Measurements from ENCODE around the gene EPN1.

EPN1 gene

DNA sequence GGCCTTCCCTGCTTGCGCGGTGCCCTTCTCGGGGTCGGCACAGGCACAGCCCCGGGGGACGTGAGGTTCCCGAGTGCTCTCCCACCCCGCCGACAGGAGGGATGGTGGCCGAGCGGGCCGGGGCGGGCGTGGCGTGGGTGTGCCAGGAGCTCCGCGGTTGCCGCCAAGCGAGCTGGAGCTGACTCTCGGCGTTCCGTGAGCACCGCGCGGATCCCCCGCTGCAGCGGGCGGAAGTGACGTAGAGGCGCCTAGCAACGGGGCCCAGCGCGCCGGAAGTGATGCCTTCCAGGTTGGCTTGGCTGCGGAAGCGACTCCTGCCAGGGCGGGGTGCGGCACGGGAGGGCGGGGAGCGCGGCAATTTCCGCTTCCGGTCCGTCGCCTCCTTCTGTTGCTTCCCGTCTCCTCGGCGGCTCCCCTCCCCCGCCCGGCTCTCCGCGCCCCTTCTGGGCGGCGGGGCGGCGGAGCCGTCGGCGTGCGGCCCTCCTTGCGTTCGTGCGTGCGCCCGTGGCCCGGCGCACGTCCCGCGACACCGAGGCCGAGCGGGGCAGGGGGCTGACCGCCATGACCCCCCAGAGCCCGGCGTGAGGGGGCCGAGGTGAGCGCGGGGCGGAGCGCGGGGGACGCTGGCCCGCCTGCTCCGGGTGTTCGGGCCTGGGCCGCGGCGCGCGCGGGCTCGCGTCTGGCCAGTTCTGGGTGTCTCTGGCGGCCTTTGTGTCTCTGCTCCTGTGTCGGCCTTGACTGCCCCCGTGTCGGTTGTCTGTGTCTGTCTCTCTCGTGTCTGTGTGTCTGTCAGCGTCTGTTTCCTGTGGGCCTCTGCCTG is at the start of gene EPN1:
EPN1 (plus strand) TSS at position 386 of the 820 bp plus-strand sequence. CDS start 3,402 bp downstream, outside the sequence.
- DNase-seq (ENCODE audit: low read depth), result peak; percentile 97

DNA sequence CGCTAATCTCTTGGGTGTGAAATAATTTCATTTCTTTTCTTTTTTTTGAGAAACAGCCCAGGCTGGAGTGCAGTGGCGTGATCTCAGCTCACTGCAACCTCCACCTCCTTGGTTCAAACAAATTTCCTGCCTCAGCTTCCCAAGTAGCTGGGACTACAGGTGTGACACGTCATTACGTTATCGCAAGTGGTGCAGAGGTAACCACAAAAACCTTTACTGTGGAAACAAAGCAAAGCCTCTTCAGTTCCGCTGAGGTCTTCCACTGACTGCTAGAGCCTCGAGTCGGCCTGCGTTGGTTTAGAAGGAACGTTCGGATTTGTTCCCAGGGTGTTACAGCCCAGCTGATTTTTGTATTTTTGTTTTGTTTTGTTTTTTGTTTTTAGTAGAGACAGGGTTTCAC is 48.7 kb upstream of the EPN1 start:
- no peak for DNase-seq (ENCODE audit: low read depth)

DNA sequence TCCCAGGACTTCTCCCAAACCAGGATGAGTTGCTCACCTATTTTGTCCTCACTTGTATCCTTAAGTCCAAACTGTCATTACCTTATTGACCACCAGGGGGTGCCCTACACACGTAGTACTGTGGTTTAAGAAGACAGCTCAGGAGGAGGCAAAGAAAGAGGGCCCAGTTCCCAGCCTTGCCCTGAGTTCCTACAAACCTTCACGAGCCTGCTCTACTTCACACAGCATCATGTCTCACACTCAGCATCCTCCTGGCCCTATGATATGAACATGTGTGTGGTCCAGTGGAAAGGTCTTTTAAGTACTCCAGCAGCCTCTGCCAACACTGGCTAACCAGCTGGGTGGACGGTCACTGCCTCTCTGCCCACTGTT is 42.6 kb upstream of the EPN1 start:
- peak; percentile 89 for DNase-seq (ENCODE audit: low read depth)

DNA sequence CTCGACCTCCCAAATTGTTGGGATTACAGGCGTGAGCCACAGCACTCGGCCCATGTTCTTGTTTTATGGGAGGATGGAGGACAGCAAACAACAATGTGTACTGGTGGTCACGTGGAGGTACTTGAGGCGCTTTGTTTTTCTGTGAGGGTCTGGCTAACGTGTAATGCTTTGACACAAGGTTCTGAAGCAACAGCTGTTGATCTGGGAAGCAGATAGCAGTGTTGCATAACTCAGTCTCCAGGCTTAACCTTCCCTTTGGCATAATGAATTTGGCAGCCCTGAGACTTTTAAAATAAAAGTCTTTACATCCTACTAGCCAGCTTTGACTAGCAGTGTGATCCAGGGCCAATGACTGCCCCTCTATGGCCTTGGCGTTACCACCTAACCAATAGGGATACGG is 41.2 kb upstream of the EPN1 start:
- no peak for DNase-seq (ENCODE audit: low read depth)

DNA sequence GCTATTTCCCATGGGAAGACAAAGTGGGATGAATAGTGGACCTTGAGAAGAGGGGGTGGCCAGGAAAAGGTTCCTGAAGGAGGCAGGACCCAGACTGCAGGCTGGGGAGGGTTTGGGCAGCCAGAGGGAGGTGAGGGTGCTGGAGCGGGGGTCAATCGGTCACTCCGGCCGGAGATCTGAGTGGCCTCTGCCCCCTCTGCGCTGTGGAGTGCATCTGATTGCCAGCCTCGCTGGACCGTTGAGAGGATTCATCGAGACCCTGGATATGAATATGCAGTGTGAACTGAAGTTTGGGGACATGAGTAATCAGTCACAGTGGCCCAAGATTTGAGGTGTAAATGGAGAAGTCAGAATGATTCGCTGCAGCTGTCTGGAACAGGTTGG is 39.7 kb upstream of the EPN1 start:
- no peak for DNase-seq (ENCODE audit: low read depth)

DNA sequence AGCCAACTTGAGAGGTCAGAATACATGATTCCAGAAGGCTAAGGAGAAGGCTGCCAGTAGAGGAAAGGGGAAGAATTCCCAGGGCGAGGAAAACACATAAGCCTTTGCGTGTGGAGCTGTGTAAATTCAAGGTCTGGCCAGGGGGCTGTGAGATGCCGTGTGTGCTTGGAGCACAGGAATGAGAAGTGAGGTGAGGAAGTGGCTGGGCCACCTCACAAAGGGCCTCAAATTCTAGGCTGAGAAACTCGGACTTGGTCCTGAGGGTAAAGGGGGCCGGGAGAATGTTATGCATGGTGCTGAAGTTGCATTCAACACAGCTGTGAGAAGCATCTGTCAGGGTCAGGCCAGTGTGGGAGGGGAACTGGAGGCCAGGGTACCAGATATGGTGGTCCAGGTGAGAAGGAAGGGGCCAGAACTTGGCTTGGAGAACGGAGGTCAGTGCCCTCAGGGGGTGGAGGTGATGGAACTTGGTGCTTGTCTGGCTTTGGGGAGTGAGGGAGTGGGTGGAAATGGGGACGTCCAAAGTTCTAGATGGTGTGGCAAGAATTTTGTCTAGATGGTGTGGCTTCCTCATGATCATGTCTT is 39.1 kb upstream of the EPN1 start:
- DNase-seq (ENCODE audit: low read depth), result no peak

DNA sequence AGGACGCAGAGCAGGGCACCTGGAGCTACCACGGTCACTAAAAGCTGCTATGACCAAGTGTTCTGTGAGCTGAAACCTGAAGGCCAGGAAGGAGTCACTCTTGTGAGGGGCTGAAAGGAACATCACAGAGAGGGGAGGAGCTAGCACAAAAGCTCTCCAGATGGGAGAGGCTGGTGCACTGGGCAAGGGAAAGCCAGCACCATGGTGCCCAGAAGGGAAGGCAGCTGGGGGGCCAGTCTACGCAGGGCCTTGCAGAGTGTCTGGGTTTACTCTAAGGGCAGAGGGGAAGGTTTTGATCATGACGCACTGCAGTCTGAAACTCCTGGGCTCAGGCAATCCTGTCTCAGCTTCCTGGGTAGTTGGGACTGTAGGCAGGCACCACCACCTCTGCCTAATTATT is 38.3 kb upstream of the EPN1 start:
- no peak for DNase-seq (ENCODE audit: low read depth)

DNA sequence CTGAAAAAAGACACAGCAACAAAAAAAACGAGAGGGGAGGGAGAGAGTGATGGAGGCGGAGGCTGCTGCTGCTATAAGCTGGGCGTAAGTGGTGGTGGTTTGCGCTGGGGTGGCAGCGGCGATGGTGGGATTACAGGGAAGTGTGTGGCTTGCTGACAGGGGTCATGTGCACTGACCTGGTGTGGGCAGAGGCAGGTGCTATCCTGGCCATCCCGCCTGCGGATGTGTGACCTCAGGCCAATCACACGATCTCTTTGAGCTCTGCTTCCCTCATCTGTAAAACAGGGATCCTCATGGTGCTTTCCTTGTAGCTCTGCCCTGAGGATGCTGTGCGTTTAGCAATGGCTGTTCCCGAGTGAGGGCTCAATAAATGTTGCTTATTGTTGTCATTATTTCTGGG is 37.5 kb upstream of the EPN1 start:
- DNase-seq (ENCODE audit: low read depth), result no peak

DNA sequence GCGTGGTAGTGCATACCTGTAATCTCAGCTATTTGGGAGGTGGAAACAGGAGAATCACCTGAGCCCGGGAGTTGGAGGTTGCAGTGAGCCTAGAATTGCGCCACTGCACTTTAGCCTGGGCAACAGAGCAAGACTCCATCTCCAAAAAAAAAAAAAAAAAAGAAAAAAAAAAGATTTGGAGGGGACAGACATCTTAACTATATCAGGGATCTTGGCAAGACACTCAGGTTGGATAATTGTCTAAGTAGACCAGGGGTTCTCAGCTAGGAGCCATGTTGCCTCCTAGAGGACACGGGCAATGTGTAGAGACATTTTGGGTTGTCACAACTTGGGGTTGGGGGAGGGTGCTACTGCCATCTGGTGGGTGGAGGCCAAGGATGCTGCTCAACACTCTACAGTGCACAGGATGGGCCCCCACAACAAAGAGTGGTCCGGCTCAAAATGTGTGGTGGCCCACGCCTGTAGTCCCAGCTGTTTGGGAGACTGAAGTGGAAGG is 36.1 kb upstream of the EPN1 start:
- no peak for DNase-seq (ENCODE audit: low read depth)

DNA sequence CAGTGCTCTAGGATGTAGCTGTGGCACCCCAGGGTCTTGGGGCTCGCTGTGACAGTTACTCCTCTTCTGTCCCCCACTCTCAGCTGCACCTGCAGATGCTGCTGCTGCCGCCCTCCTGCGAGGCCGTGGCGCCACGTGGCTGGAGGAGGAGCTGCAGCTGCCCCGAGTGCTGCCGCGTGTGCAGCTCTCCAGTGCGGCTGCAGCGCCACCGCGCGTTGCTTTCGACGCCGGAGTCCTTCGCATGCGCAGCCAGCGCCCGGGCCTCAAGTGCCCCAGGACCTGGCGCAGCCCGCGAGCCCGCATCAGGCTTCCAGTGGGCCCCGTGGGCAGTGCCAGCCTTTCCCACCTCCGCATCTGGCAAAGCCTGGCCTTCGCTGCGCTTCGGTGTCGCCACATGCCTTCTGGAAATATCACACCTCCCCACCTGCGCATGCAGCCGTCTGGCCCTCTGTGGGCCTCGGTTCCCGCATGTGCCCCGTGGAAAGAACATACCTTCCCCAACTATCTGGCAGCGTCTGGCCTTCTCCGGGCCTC is 34.9 kb upstream of the EPN1 start:
- DNase-seq (ENCODE audit: low read depth), result peak; percentile 74

DNA sequence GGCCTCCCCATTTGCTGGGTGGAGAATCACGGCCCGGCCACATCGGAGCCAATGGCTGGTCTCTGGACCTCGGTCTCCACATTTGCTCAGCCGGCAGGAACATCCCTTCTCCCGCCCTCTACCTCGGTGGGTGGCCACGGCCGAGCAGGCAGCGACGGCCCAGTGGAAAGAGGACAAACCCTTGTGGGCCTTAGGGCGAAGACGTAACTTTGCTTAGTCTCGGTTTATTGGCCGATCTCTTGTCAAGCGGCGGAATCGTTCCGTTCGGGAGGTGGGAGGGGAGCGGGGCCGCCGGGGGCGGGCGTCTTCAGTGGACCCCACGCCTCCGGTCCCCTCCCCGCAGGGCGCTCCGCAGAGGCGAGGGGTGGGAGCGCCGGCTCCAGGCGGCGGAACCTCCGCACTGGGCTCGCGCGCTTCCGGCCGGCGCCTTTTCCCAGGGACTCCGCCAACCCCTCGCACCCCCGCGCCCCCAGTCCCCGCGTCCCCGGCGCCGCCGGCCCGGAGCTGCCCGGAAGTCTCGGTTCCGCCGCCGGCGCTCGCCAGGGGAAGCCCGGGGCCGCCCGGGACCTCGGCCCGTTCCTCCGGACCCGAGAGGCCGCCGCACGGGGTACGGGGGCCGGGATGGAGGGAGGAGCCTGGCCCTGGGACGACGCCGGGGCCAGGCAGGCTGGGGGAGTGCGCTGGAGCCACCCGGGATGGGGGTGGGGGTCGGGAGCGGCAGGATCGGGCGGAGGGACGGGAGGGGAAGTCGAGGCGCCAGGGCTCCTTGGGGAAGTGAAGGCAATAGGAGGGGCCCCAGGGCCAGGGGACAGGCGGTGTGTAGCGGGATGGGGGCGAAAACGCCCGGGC is 34.2 kb upstream of the EPN1 start, which contains the start of gene ZNF580:
ZNF580 (plus strand) TSS at position 426 of the 849 bp plus-strand sequence. CDS start 1,507 bp downstream, outside the sequence.
- DNase-seq (ENCODE audit: low read depth), result peak; percentile 87

DNA sequence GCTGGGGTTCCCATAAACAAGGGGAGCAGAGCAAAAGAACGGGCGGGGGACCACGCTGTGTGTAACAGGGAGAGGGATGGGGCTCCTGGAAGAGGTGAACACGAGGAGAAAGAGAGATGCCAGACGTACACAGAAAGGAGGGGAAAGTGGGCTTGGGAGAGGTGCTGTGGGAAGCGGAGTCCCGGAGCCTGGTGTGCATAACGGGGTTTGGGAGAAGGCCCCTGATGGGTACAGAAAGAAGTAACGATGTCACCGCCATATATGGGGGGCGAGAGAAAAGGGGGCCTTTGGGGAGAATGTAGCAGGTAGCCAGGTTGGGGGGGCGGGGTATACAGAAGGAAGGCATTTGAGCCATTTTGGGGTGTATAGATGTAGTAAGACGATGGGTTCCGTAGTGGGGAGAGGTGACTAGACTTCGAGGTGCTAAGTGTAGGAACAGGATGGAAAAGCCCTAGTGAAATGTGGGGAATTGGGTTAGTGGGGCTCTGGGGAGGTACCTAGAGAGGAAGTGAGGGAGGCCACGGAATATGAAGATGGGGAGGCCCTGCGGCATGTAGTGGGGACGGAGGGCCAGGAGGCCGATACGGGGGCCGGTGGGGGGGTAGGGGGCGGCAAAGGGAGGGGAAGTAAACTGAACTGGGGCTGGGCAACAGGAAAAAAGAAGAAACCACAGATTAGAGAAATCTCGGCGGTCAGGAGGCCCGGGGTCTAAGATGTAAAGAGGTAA is 33.4 kb upstream of the EPN1 start:
- DNase-seq (ENCODE audit: low read depth), result no peak

DNA sequence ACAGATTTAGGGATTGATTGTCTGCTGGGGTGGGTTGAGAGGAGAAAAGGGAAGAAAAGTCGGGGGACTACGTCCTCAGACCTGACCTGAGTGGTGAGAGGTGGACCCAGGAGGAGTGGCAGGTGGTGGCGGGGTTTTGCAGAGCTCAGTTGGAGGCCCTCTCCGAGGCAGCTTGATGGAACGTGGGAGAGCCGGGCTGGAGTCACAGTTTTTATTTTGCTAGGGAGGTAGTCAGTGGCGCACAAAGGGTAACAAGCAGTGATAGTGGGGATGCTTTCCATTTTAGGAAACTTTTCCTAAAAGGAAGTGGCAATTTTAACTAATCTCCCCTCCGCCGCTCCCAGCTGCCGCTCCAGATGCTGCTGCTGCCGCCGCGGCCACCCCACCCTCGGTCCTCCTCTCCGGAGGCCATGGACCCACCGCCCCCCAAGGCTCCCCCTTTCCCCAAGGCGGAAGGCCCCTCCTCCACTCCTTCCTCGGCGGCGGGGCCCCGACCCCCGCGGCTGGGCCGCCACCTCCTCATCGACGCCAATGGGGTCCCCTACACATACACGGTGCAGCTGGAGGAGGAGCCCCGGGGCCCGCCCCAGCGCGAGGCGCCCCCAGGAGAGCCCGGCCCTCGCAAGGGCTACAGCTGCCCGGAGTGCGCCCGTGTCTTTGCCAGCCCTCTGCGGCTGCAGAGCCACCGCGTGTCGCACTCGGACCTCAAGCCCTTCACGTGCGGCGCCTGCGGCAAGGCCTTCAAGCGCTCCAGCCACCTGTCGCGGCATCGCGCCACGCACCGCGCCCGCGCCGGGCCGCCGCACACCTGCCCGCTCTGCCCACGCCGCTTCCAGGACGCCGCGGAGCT is 32.6 kb upstream of the EPN1 start:
- DNase-seq (ENCODE audit: low read depth), result no peak

DNA sequence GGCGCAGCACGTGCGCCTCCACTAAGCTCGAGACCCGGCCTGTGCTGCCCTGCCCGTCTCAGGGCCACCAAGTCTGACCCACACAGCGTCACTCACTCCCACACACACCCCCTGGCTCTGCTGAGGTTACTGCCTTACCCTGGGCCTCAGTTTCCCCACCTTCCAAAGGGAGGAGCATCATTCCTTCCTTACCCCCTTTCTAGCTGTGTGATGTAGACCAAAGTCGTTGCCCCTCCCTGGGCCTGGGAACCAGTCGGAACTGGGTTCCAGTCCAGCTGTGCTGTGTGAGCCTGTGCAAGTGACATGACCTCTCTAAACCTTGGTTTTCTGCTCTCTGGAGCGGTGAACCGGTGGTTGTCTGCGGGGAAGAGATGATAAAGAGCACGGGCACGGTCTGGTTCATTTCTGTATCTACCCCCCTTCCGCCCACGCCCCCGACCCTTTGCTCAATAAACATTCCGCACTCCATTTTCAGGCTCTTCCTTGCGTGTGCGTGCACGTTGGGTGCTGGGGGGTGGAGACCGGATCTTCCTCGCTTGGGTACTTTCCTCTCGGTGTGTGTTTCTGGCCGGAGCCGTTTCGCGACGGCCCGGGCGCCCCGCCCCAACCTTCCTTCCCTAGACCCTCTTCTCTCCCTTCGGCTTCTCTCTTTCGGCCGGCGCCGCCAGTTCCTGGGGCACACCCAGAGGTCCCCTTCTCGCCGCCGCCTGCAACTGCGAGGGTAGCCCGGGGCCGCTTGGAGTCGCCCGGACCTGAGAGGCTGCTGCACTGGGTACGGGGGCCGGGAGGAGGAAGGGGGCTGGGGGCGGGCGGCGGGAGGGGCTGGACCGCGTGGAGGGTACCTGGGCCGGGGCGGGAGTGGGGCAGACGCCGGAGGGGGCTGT is 31.8 kb upstream of the EPN1 start, which contains the start of gene ZNF581:
ZNF581 (plus strand) TSS at position 647 of the 884 bp plus-strand sequence. CDS start 923 bp downstream, outside the sequence.
- peak; percentile 71 for DNase-seq (ENCODE audit: low read depth)

DNA sequence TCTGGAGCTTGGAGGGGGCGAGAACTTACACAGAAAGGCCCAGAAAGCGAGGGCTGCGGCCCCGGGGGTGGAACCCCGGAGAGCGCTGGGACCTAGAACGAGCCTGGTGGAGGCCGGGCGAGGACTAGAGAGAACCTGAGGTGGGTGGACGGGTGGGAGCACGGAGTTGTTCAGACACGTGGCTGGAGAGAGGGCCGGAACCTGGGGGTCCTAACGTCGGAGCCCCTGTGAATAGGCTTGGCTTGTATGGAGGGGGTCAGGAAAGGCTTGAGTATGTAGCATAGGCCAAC is 31.2 kb upstream of the EPN1 start:
- DNase-seq (ENCODE audit: low read depth), result no peak

DNA sequence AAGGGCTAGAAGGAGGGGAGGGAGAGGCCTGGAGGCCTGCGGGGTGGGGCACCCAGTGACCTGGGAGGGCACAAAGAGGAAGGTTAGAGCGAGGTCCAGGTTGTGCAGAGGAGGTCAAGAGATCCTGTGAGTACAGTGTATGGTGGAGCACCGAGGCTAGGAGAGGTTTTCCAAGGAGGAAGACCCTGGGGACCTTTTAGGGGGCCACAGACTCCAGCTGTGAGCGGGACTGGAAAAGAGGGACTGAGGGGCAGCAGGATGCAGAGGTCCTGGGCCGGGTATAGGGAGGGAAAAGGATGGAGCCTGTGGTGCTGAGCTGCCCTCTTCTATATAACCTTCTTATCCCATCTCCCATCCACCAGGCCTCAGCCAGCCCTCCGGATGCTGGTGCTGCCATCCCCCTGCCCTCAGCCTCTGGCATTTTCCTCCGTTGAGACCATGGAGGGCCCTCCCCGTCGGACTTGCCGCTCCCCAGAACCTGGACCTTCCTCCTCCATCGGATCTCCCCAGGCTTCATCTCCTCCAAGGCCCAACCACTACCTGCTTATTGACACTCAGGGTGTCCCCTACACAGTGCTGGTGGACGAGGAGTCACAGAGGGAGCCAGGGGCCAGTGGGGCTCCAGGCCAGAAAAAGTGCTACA is 30.7 kb upstream of the EPN1 start:
- no peak for DNase-seq (ENCODE audit: low read depth)

DNA sequence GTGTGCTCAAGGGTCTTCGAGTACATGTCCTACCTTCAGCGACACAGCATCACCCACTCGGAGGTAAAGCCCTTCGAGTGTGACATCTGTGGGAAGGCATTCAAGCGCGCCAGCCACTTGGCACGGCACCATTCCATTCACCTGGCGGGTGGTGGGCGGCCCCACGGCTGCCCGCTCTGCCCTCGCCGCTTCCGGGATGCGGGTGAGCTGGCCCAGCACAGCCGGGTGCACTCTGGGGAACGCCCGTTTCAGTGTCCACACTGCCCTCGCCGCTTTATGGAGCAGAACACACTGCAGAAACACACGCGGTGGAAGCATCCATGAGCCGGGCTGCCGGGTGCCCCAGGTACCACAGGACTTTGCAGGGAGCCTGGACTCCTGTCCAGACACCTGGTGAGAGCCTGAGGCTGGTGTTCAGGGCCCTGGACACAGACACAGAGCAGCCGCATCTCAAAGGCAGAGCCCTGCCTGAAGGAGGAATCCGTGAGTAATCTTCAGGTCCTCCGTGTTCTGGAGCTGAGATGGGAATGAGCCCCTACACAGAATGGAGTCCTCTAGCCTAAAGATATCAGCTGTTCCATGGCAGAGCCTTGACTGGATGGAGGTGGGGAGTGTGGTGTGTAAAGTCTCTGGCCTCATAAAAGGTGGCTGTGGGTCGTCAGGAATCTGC is 30.0 kb upstream of the EPN1 start:
- no peak for DNase-seq (ENCODE audit: low read depth)

DNA sequence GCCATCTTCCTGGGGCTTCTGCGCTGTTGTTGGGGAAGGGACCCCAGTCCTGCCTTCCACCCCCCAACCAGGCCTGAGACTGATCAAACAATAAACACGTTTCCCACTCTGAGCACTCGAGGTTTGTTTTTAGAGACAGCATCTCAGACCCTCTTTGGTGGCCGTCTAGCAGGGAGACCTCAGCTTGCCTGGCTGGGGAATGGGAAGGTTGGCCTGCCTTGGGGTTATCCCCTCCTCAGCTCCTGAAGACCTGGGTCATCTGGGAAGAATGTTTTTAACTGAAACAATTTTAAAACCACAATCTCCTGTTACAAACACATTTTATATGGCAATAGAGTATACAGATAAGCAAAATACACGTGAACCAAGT is 29.5 kb upstream of the EPN1 start:
- no peak for DNase-seq (ENCODE audit: low read depth)
